Activated T-cell treated with anti-CD3 and anti-CD28 coated beads, Interleukin-2, amount 50 U/mL, for 1 hour (primary cell): ENCODE results near the gene SLC25A44.
A peak's percentile ranks its signal among the peaks of the same experiment; 100 is the strongest.
"Not testable (repeated sequence)": the region's sequence is repeated elsewhere in the genome, so short reads cannot be mapped to it uniquely, and the experiment has no call there.

ENCODE experiments used
- DNase-seq: peaks from one replicate; pipeline ENCODE4 v3.0.0-alpha.2; 2020

SLC25A44 gene

GRCh38 chr1:156212130-156212529, 18.2 kb downstream of the SLC25A44 start:
- DNase-seq, result no peak

GRCh38 chr1:156212833-156213643, 19.1 kb downstream of the SLC25A44 start, which contains the start of gene PMF1:
Gene PMF1, plus strand, starts transcription at chr1:156213007. Its CDS starts 9 bp downstream, at chr1:156213016.
- peak; percentile 95 for DNase-seq

- no peak for DNase-seq
Observed at GRCh38 chr1:156213644-156213966, 19.7 kb downstream of the SLC25A44 start.

GRCh38 chr1:156214024-156214748, 20.3 kb downstream of the SLC25A44 start:
- DNase-seq, result no peak

- DNase-seq, result not testable (repeated sequence)
Observed at GRCh38 chr1:156216361-156217086, 22.6 kb downstream of the SLC25A44 start.

- no peak for DNase-seq
Observed at GRCh38 chr1:156217871-156218270, 24.0 kb downstream of the SLC25A44 start.

GRCh38 chr1:156220226-156220625, 26.3 kb downstream of the SLC25A44 start:
- DNase-seq, result no peak

GRCh38 chr1:156221986-156222692, 28.2 kb downstream of the SLC25A44 start:
- no peak for DNase-seq

GRCh38 chr1:156225677-156226014, 31.7 kb downstream of the SLC25A44 start:
- no peak for DNase-seq

- no peak for DNase-seq
Observed at GRCh38 chr1:156226116-156226538, 32.2 kb downstream of the SLC25A44 start.

GRCh38 chr1:156226782-156227181, 32.9 kb downstream of the SLC25A44 start:
- DNase-seq, result no peak

GRCh38 chr1:156228501-156228900, 34.6 kb downstream of the SLC25A44 start:
- DNase-seq, result no peak

- no peak for DNase-seq
Observed at GRCh38 chr1:156229809-156230472, 36.0 kb downstream of the SLC25A44 start.

GRCh38 chr1:156230473-156230837, 36.6 kb downstream of the SLC25A44 start:
- DNase-seq, result no peak

GRCh38 chr1:156232201-156232894, 38.4 kb downstream of the SLC25A44 start:
- DNase-seq, result no peak

GRCh38 chr1:156233426-156234127, 39.7 kb downstream of the SLC25A44 start:
- no peak for DNase-seq

GRCh38 chr1:156236164-156236563, 42.3 kb downstream of the SLC25A44 start:
- no peak for DNase-seq

GRCh38 chr1:156238248-156238647, 44.3 kb downstream of the SLC25A44 start:
- DNase-seq, result no peak

- DNase-seq, result no peak
Observed at GRCh38 chr1:156241311-156241811, 47.5 kb downstream of the SLC25A44 start.

- DNase-seq, result no peak
Observed at GRCh38 chr1:156241926-156242325, 48.0 kb downstream of the SLC25A44 start, which contains the start of gene BGLAP. Gene BGLAP, plus strand, starts transcription at chr1:156242184. Its CDS starts 48 bp downstream, at chr1:156242232.

- no peak for DNase-seq
Observed at GRCh38 chr1:156242738-156243137, 48.8 kb downstream of the SLC25A44 start.
